Liver (tissue), 9 donors: Measurements from ENCODE around the gene AKAP13. TPM values are rescaled to one million over a fixed set of nuclear protein-coding genes. Genes with fewer than 3 reads are reported as not detected.

ENCODE experiments used
- DNase-seq: peaks from one replicate; pipeline ENCODE4 v3.0.0-alpha.2; 2017; ENCODE audit warnings: low spot score
- H3K27ac ChIP-seq, 2 donors: one replicate each; pipeline ENCODE4 v1.7.0; 2013; ENCODE audit warnings: inconsistent platforms in 2 of 2, low read length in 2 of 2, control low read depth in 1 of 2, low read depth in 1 of 2, mild to moderate bottlenecking in 1 of 2
- H3K27me3 ChIP-seq, 4 donors: one replicate each; pipeline versions ENCODE4 v1.6.1 to v1.7.0; 2013; ENCODE audit warnings: low read length in 3 of 4, inconsistent platforms in 1 of 4, mild to moderate bottlenecking in 1 of 4, moderate library complexity in 1 of 4; ENCODE audit not compliant: control insufficient read depth in 4 of 4, insufficient read depth in 4 of 4
- H3K36me3 ChIP-seq, 4 donors: one replicate each; pipeline versions ENCODE4 v1.6.1 to v1.7.0; 2013; ENCODE audit warnings: low read length in 3 of 4, mild to moderate bottlenecking in 3 of 4, low read depth in 1 of 4, moderate library complexity in 1 of 4; ENCODE audit not compliant: control insufficient read depth in 4 of 4, insufficient read depth in 3 of 4
- H3K4me1 ChIP-seq, 4 donors: one replicate each; pipeline versions ENCODE4 v1.6.1 to v1.7.0; 2013; ENCODE audit warnings: low read length in 3 of 4, mild to moderate bottlenecking in 3 of 4, moderate library complexity in 1 of 4; ENCODE audit not compliant: control insufficient read depth in 4 of 4, insufficient read depth in 4 of 4
- H3K4me3 ChIP-seq, 3 donors: one replicate each; pipeline versions ENCODE4 v1.6.1 to v1.7.0; 2013; ENCODE audit warnings: low read length in 3 of 3, control low read depth in 1 of 3, low read depth in 1 of 3, mild to moderate bottlenecking in 1 of 3
- H3K9ac ChIP-seq, 2 donors: one replicate each; pipeline ENCODE4 v1.7.0; 2013; ENCODE audit warnings: low read length in 2 of 2, mild to moderate bottlenecking in 2 of 2, moderate library complexity in 2 of 2, control low read depth in 1 of 2, low read depth in 1 of 2
- H3K9me3 ChIP-seq, 4 donors: one replicate each; pipeline versions ENCODE4 v1.6.1 to v1.7.0; 2013; ENCODE audit warnings: low read length in 3 of 4; ENCODE audit not compliant: control insufficient read depth in 4 of 4
- EGR1 ChIP-seq, 2 donors: IDR thresholded peaks; 2 replicates each; pipeline ENCODE4 v1.6.1; 2016 to 2018; ENCODE audit warnings: antibody characterized with exemption in 2 of 2, low read depth in 2 of 2
- FOXA1 ChIP-seq: IDR thresholded peaks from 2 replicates; pipeline ENCODE4 v1.6.1; 2016; ENCODE audit warnings: antibody characterized with exemption
- FOXA2 ChIP-seq: IDR thresholded peaks from 2 replicates; pipeline ENCODE4 v1.6.1; 2016; ENCODE audit warnings: antibody characterized with exemption
- GABPA ChIP-seq, 2 donors: IDR thresholded peaks in 1 of 2; conservative IDR thresholded peaks in 1 of 2; 2 replicates each; pipeline ENCODE4 v1.6.1; 2016; ENCODE audit warnings: antibody characterized with exemption in 2 of 2, mild to moderate bottlenecking in 1 of 2, moderate library complexity in 1 of 2
- HNF4A ChIP-seq, 2 donors: conservative IDR thresholded peaks; 2 replicates each; pipeline ENCODE4 v1.6.1; 2016; ENCODE audit warnings: antibody characterized with exemption in 2 of 2, mild to moderate bottlenecking in 2 of 2
- HNF4G ChIP-seq: IDR thresholded peaks from 2 replicates; pipeline ENCODE4 v1.6.1; 2016; ENCODE audit warnings: antibody characterized with exemption
- JUND ChIP-seq, 2 donors: IDR thresholded peaks; 2 replicates each; pipeline ENCODE4 v1.6.1; 2016; ENCODE audit warnings: antibody characterized with exemption in 2 of 2
- RXRA ChIP-seq, 2 donors: IDR thresholded peaks; 2 replicates each; pipeline ENCODE4 v1.6.1; 2017 to 2018; ENCODE audit warnings: antibody characterized with exemption in 2 of 2, mild to moderate bottlenecking in 1 of 2
- SP1 ChIP-seq: IDR thresholded peaks from 2 replicates; pipeline ENCODE4 v1.6.1; 2018; ENCODE audit warnings: antibody characterized with exemption, mild to moderate bottlenecking
- TAF1 ChIP-seq: conservative IDR thresholded peaks from 2 replicates; pipeline ENCODE4 v1.6.1; 2016; ENCODE audit warnings: antibody characterized with exemption, mild to moderate bottlenecking
- YY1 ChIP-seq: IDR thresholded peaks from 2 replicates; pipeline ENCODE4 v1.6.1; 2016; ENCODE audit warnings: antibody characterized with exemption, mild to moderate bottlenecking
- WGBS: extraction: QIAGEN DNeasy Blood & Tissue Kit; methylation state at CpG from one replicate; pipeline ENCODE4 v1.1.7; 2013; 5-methylcytosine and 5-hydroxymethylcytosine counted together
- polyA plus RNA-seq, 2 donors: library from polyadenylated mRNA; stranded (reverse) in 1 of 2; unstranded in 1 of 2; fragments of 200-250 nt in 1 of 2; fragments of >200 nt in 1 of 2; fragmentation: Nextera tagmentation in 1 of 2; extraction: Ambion mirVana in 1 of 2; gene quantifications; one replicate each; pipeline versions ENCODE4 v1.2.1 to v1.2.3, GENCODE V29; 2013 to 2015
- total RNA-seq, 2 donors: library from RNA; depleted of rRNA; stranded (reverse); fragments of >200 nt; gene quantifications; one replicate each; pipeline ENCODE4 v1.2.3, GENCODE V29; 2014
- TF ChIP-seq, protein P1 (sequence below): fragments of 150-350 bp; IDR thresholded peaks from 2 replicates; pipeline ENCODE4 v1.5.1; 2017; ENCODE audit warnings: improper control_type of control experiment, low read depth, low read length; ENCODE audit not compliant: missing input control
- TF ChIP-seq, protein P2 (sequence below): IDR thresholded peaks from 2 replicates; pipeline ENCODE4 v1.6.1; 2016; ENCODE audit warnings: antibody characterized with exemption, mild to moderate bottlenecking
- TF ChIP-seq, protein P3 (sequence below): IDR thresholded peaks from 2 replicates; pipeline ENCODE4 v1.6.1; 2016; ENCODE audit warnings: antibody characterized with exemption
- TF ChIP-seq, protein P4 (sequence below): IDR thresholded peaks from 2 replicates; pipeline ENCODE4 v1.6.1; 2016; ENCODE audit warnings: antibody characterized with exemption
- TF ChIP-seq, protein P5 (sequence below): IDR thresholded peaks from 2 replicates; pipeline ENCODE4 v1.6.1; 2016; ENCODE audit warnings: antibody characterized with exemption
- donor health status: healthy.
- donor health status: healthy.
- donor health status: healthy.
- donor health status: healthy.
- donor health status: healthy.

The AKAP13 gene
- total and polyA plus RNA-seq, 4 donors, result 18.6 to 92.3 (median 37.4) TPM

DNA sequence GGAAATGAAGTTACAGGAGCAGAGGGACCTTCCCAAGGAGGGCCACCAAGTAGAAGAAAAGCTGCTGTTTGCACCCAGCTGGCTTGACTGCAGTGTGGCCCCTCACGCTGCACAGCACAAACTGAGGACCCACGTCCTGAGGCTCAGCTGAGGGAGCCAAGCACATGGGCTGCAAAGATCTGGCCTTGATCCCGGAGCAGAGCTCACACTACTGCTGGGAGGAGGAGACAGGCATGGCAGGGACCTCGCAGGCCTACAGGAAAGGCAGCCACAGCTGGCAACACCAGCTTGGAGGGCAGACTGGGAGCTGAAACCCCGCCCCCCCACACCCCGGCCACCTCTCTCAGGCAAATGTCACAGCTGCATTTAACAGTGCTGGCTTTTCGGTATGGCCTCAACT is 374.6 kb downstream of the AKAP13 start:
- peaks cover 0 to 4% (median 1%) of the 10 kb centered on the region in 4 donors for H3K36me3 ChIP-seq
- DNase-seq, result no peak
- TF ChIP-seq GABPA (IDR thresholded peaks at IDR 0.05 in 1 of 2, conservative IDR thresholded peaks at IDR 0.05 in 1 of 2) (no peak), EGR1 (IDR thresholded peaks at IDR 0.05; ENCODE audit: low read depth in 2 of 2) (no peak), JUND (IDR thresholded peaks at IDR 0.05) (no peak), YY1 (no peak), RXRA (IDR thresholded peaks at IDR 0.05) (no peak), HNF4G (no peak), FOXA1 (no peak), FOXA2 (no peak), TAF1 (no peak), SP1 (no peak), HNF4A (conservative IDR thresholded peaks at IDR 0.05) (no peak)
- TF ChIP-seq, protein P1, sequence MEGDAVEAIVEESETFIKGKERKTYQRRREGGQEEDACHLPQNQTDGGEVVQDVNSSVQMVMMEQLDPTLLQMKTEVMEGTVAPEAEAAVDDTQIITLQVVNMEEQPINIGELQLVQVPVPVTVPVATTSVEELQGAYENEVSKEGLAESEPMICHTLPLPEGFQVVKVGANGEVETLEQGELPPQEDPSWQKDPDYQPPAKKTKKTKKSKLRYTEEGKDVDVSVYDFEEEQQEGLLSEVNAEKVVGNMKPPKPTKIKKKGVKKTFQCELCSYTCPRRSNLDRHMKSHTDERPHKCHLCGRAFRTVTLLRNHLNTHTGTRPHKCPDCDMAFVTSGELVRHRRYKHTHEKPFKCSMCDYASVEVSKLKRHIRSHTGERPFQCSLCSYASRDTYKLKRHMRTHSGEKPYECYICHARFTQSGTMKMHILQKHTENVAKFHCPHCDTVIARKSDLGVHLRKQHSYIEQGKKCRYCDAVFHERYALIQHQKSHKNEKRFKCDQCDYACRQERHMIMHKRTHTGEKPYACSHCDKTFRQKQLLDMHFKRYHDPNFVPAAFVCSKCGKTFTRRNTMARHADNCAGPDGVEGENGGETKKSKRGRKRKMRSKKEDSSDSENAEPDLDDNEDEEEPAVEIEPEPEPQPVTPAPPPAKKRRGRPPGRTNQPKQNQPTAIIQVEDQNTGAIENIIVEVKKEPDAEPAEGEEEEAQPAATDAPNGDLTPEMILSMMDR, result no peak
- TF ChIP-seq, protein P2, sequence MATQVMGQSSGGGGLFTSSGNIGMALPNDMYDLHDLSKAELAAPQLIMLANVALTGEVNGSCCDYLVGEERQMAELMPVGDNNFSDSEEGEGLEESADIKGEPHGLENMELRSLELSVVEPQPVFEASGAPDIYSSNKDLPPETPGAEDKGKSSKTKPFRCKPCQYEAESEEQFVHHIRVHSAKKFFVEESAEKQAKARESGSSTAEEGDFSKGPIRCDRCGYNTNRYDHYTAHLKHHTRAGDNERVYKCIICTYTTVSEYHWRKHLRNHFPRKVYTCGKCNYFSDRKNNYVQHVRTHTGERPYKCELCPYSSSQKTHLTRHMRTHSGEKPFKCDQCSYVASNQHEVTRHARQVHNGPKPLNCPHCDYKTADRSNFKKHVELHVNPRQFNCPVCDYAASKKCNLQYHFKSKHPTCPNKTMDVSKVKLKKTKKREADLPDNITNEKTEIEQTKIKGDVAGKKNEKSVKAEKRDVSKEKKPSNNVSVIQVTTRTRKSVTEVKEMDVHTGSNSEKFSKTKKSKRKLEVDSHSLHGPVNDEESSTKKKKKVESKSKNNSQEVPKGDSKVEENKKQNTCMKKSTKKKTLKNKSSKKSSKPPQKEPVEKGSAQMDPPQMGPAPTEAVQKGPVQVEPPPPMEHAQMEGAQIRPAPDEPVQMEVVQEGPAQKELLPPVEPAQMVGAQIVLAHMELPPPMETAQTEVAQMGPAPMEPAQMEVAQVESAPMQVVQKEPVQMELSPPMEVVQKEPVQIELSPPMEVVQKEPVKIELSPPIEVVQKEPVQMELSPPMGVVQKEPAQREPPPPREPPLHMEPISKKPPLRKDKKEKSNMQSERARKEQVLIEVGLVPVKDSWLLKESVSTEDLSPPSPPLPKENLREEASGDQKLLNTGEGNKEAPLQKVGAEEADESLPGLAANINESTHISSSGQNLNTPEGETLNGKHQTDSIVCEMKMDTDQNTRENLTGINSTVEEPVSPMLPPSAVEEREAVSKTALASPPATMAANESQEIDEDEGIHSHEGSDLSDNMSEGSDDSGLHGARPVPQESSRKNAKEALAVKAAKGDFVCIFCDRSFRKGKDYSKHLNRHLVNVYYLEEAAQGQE, result no peak
- TF ChIP-seq, protein P3, sequence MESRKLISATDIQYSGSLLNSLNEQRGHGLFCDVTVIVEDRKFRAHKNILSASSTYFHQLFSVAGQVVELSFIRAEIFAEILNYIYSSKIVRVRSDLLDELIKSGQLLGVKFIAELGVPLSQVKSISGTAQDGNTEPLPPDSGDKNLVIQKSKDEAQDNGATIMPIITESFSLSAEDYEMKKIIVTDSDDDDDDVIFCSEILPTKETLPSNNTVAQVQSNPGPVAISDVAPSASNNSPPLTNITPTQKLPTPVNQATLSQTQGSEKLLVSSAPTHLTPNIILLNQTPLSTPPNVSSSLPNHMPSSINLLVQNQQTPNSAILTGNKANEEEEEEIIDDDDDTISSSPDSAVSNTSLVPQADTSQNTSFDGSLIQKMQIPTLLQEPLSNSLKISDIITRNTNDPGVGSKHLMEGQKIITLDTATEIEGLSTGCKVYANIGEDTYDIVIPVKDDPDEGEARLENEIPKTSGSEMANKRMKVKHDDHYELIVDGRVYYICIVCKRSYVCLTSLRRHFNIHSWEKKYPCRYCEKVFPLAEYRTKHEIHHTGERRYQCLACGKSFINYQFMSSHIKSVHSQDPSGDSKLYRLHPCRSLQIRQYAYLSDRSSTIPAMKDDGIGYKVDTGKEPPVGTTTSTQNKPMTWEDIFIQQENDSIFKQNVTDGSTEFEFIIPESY, result no peak
- TF ChIP-seq, protein P4, sequence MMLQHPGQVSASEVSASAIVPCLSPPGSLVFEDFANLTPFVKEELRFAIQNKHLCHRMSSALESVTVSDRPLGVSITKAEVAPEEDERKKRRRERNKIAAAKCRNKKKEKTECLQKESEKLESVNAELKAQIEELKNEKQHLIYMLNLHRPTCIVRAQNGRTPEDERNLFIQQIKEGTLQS, result no peak
- TF ChIP-seq, protein P5, sequence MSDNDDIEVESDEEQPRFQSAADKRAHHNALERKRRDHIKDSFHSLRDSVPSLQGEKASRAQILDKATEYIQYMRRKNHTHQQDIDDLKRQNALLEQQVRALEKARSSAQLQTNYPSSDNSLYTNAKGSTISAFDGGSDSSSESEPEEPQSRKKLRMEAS, result no peak

DNA sequence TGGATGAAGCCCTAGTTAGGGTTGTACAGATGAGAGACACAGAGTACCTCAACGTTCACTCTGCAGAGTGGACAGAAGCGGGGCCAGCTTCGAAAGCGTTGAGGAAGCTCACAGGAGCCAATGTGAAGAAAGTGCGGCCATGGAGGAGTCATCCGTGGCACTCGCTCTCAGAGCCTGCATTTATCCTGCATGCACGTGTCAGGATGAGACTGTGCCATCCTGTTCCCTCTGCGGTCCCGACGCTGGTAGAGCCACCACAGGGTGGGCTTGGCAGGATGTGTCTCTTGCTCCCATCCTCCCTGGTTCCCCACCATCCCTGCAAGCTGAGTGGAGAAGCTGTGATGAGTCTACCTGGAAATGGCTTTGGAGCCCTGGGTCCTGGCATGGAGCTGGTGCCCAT is 375.1 kb downstream of the AKAP13 start:
- Histone ChIP-seq H3K9ac (no peak overlapping the region), H3K36me3 (peaks cover 0 to 4% (median 1%) of the 10 kb centered on the region in 4 donors), H3K27ac (no peak overlapping the region), H3K9me3 (no peaks in the 10 kb centered on the region), H3K27me3 (no peaks in the 10 kb centered on the region), H3K4me1 (peaks cover 9 to 25% (median 21%) of the 10 kb centered on the region in 4 donors), H3K4me3 (no peak overlapping the region)
- TF ChIP-seq SP1 (no peak), JUND (IDR thresholded peaks at IDR 0.05) (no peak), RXRA (IDR thresholded peaks at IDR 0.05) (no peak)
- TF ChIP-seq, protein P5, result no peak
- no peak for DNase-seq
- WGBS, result 98% methylated on average over 11 of the region's 11 CpGs

More for the DNA sequence above, 374.6 kb downstream of the AKAP13 start:
- 86% methylated on average over 7 of the region's 7 CpGs for WGBS
- Histone ChIP-seq H3K4me3 (no peak overlapping the region), H3K27ac (no peak overlapping the region), H3K9me3 (no peaks in the 10 kb centered on the region), H3K27me3 (no peaks in the 10 kb centered on the region), H3K4me1 (peaks cover 9 to 25% (median 21%) of the 10 kb centered on the region in 4 donors), H3K9ac (no peak overlapping the region)
